HFFc6 (cell line): ENCODE data around the gene ME2. TPM values are rescaled to one million over a fixed set of nuclear protein-coding genes. Genes with fewer than 3 reads are reported as not detected.

Source experiments
- DNase-seq: peaks from one replicate; pipeline ENCODE4 v3.0.0-alpha.2; 2018
- H3K27ac Mint-ChIP-seq: 2 replicates; pipeline ENCODE4 v1.8.0; 2020; ENCODE audit warnings: mild to moderate bottlenecking, mixed read lengths
- H3K27me3 Mint-ChIP-seq: 2 replicates; pipeline ENCODE4 v1.8.0; 2021; ENCODE audit warnings: mild to moderate bottlenecking, moderate library complexity, mixed read lengths; ENCODE audit not compliant: insufficient read depth
- H3K36me3 Mint-ChIP-seq: 2 replicates; pipeline ENCODE4 v1.8.0; 2021; ENCODE audit warnings: low read depth, mixed read lengths
- H3K4me1 Mint-ChIP-seq: 2 replicates; pipeline ENCODE4 v1.8.0; 2020; ENCODE audit warnings: low read depth, mixed read lengths
- H3K4me3 Mint-ChIP-seq: 2 replicates; pipeline ENCODE4 v1.8.0; 2020; ENCODE audit warnings: mild to moderate bottlenecking, moderate library complexity, mixed read lengths
- H3K9me3 Mint-ChIP-seq: 2 replicates; pipeline ENCODE4 v1.8.0; 2020; ENCODE audit warnings: mild to moderate bottlenecking, mixed read lengths
- total RNA-seq, 6 experiments: library from RNA; stranded (reverse); fragmentation: NEBNext Ultra II Directional; extraction: Animal tissue kit (Norgen Biotek cat#: 25700); gene quantifications; 2 replicates in 1 of 6; 3 replicates in 5 of 6; pipeline ENCODE4 v1.2.3, GENCODE V29; 2021
- TF ChIP-seq, protein P1 (sequence below): fragments of 200-600 bp; sonication (generic); IDR thresholded peaks from 2 replicates; pipeline ENCODE4 v1.5.0; 2021; ENCODE audit warnings: antibody characterized with exemption, mild to moderate bottlenecking

Gene ME2
- total RNA-seq, 6 experiments from 2014 or later: 34.6 to 43.4 (median 38.7) TPM

DNA sequence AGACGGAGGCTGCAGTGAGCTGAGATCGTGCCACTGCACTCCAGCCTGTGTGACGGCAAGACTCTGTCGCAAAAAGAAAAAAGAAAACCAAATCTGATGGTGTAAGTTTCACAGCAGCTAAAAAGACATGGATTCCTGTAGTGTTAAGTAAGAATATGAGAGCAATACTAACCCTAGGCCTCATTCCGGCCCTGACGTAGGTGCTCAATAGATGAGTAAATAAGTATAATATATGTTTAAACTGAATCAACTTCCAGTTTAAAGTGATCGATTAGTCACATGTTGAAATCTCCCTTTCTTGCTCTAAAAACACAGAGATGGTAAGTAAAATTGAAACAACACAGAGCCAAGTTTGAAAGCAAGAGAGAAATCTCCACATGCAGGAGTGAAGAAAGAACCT is 8.0 kb downstream of the ME2 start:
- Mint-ChIP-seq H3K4me1 (no peaks in the 10 kb centered on the region; the same call in 1 of the 2 replicates), H3K4me3 (no peak overlapping the region), H3K27ac (no peak overlapping the region), H3K27me3 (no peaks in the 10 kb centered on the region; the same call in 1 of the 2 replicates), H3K9me3 (no peaks in the 10 kb centered on the region), H3K36me3 (peaks cover 9% of the 10 kb centered on the region; the same call in 1 of the 2 replicates)
- TF ChIP-seq, protein P1, sequence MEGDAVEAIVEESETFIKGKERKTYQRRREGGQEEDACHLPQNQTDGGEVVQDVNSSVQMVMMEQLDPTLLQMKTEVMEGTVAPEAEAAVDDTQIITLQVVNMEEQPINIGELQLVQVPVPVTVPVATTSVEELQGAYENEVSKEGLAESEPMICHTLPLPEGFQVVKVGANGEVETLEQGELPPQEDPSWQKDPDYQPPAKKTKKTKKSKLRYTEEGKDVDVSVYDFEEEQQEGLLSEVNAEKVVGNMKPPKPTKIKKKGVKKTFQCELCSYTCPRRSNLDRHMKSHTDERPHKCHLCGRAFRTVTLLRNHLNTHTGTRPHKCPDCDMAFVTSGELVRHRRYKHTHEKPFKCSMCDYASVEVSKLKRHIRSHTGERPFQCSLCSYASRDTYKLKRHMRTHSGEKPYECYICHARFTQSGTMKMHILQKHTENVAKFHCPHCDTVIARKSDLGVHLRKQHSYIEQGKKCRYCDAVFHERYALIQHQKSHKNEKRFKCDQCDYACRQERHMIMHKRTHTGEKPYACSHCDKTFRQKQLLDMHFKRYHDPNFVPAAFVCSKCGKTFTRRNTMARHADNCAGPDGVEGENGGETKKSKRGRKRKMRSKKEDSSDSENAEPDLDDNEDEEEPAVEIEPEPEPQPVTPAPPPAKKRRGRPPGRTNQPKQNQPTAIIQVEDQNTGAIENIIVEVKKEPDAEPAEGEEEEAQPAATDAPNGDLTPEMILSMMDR: no peak
- no peak for DNase-seq

GRCh38 chr18:50895350-50896045 is 16.6 kb downstream of the ME2 start:
- Mint-ChIP-seq H3K9me3 (no peaks in the 10 kb centered on the region; the same call in 1 of the 2 replicates), H3K4me3 (no peak overlapping the region), H3K36me3 (peaks cover 14% of the 10 kb centered on the region), H3K27me3 (no peaks in the 10 kb centered on the region), H3K27ac (no peak overlapping the region), H3K4me1 (no peaks in the 10 kb centered on the region)
- TF ChIP-seq, protein P1: no peak
- DNase-seq: no peak

DNA sequence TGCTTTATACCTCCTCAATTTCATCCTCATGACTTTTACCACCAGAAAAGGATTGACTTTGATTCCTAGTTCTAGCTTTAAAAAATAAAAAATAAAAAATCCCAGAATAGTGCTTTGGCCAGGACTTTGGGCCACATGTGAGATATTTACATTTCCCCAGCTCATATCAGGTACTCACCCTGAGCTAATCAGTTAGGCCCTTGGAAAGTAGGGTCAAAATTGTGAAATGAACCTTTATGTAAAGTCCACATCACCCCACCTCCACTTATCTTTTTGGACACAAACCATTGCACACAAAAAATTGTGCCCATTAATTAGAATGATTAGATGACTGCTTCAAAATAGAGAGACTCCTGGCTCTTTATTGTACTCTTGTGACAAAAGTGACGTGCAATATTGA is 17.2 kb downstream of the ME2 start:
- no peaks in the 10 kb centered on the region for H3K4me1 Mint-ChIP-seq
- H3K27me3 Mint-ChIP-seq: no peaks in the 10 kb centered on the region
- H3K27ac Mint-ChIP-seq: no peak overlapping the region
- no peak for DNase-seq
- H3K4me3 Mint-ChIP-seq: no peak overlapping the region
- TF ChIP-seq, protein P1: no peak
- H3K36me3 Mint-ChIP-seq: peaks cover 14% of the 10 kb centered on the region
- no peaks in the 10 kb centered on the region; the same call in 1 of the 2 replicates for H3K9me3 Mint-ChIP-seq

DNA sequence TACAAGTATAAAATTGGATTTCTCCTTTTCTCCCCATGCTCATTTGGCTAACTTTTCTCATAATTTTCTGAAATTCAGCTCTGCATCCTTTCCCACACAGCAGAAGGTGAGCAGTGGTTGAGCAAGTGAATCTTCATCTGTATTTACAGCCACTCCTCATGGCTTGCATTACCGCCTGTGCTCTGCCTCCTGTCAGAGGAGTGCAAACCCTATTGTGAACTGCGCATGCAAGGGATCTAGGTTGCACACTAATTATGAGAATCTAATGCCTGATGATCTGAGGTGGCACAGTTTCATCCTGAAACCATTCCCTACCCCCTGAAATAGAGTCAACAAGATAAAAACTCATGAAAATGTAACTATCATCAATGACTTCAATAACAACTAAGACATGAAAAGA is 20.0 kb downstream of the ME2 start:
- Mint-ChIP-seq H3K36me3 (peaks cover 14% of the 10 kb centered on the region), H3K27me3 (peaks cover 2% of the 10 kb centered on the region; the same call in 1 of the 2 replicates), H3K9me3 (no peaks in the 10 kb centered on the region; the same call in 1 of the 2 replicates), H3K4me3 (no peak overlapping the region), H3K4me1 (no peaks in the 10 kb centered on the region), H3K27ac (no peak overlapping the region)
- TF ChIP-seq, protein P1: no peak
- DNase-seq: no peak

DNA sequence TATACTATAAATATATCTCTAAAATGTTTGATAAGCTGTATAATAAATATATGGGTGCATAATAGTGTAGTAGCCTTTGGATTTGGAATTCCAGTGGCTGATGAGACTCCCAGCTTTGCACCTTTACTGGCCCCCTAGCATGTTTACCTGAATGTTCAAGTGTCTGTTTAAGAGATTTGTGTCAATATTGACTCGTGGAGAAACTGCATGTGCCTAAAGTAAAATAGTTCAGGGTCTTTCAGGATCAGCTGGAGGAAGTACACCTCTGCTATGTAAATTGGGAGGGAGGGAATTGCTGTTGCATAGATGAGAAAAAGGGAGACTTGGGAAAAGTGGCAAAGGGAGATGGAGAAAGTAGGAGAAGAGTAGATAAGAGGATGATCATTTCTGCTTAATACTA is 23.9 kb downstream of the ME2 start:
- H3K27me3 Mint-ChIP-seq: peaks cover 2% of the 10 kb centered on the region; the same call in 1 of the 2 replicates
- H3K27ac Mint-ChIP-seq: no peak overlapping the region
- peaks cover 25% of the 10 kb centered on the region for H3K36me3 Mint-ChIP-seq

More for the DNA sequence above, 23.9 kb downstream of the ME2 start:
- Mint-ChIP-seq H3K4me3 (no peak overlapping the region), H3K4me1 (no peaks in the 10 kb centered on the region), H3K9me3 (no peaks in the 10 kb centered on the region; the same call in 1 of the 2 replicates)
- no peak for DNase-seq
- TF ChIP-seq, protein P1: no peak
